HEK293 (cell line): ENCODE measurements around the gene MIF.
"Not testable (repeated sequence)": the region's sequence is repeated elsewhere in the genome, so short reads cannot be mapped to it uniquely, and the experiment has no call there.

Source experiments
- CTCF ChIA-PET: fragments of 350-600 bp; formaldehyde crosslinking; extraction: SDS; loops from one replicate; lab custom pipeline; 2021; ENCODE audit warnings: antibody characterized with exemption; lab: Yijun Ruan, JAX
- POLR2A ChIA-PET: fragments of 300-600 bp; formaldehyde crosslinking; extraction: SDS; loops from one replicate; lab custom pipeline; 2020; ENCODE audit warnings: antibody characterized with exemption, inconsistent platforms; lab: Yijun Ruan, JAX
- H3K27ac ChIP-seq: fragments of 200-500 bp; sonication (Bioruptor generic); 2 replicates; pipeline ENCODE4 v1.5.1; 2014; ENCODE audit warnings: low read depth, low read length, control low read depth, inconsistent platforms; ENCODE audit errors: extremely low read depth
- H3K36me3 ChIP-seq, 2 experiments: fragments of 200-500 bp in 1 of 2; sonication (Bioruptor generic) in 1 of 2; 1 replicate in 1 of 2; 2 replicates in 1 of 2; pipeline ENCODE4 v1.5.1; 2014 to 2017; ENCODE audit warnings: inconsistent platforms in 2 of 2, low read length in 2 of 2; ENCODE audit not compliant: control insufficient read depth in 2 of 2, insufficient read depth in 1 of 2
- H3K4me1 ChIP-seq: fragments of 200-500 bp; sonication (Bioruptor generic); 2 replicates; pipeline ENCODE4 v1.5.1; 2014; ENCODE audit warnings: mild to moderate bottlenecking, low read length, inconsistent platforms; ENCODE audit not compliant: control insufficient read depth, insufficient read depth
- H3K4me3 ChIP-seq: 2 replicates; pipeline ENCODE4 v1.5.1; 2011; ENCODE audit warnings: low read depth, mild to moderate bottlenecking, control low read depth, low read length, moderate library complexity
- H3K9me3 ChIP-seq: fragments of 200-500 bp; sonication (Bioruptor generic); 2 replicates; pipeline ENCODE4 v1.5.1; 2014; ENCODE audit warnings: low read depth, low read length, inconsistent platforms; ENCODE audit not compliant: control insufficient read depth, insufficient read depth
- GFI1B ChIP-seq: fragments of 450-650 bp; formaldehyde crosslinking; IDR thresholded peaks from 2 replicates; pipeline ENCODE4 v1.5.1; 2016; ENCODE audit warnings: missing biosample characterization, missing genetic modification characterization
- SALL2 ChIP-seq: fragments of 450-650 bp; formaldehyde crosslinking; IDR thresholded peaks from 2 replicates; pipeline ENCODE4 v1.5.0; 2017; ENCODE audit warnings: missing biosample characterization, mild to moderate bottlenecking, missing genetic modification characterization, borderline replicate concordance
- SETDB1 ChIP-seq: IDR thresholded peaks from one replicate; pipeline ENCODE4 v1.6.1; 2017; ENCODE audit warnings: mild to moderate bottlenecking, low read length, moderate library complexity, mixed read lengths; ENCODE audit not compliant: insufficient read length
- ZNF169 ChIP-seq: fragments of 450-650 bp; formaldehyde crosslinking; IDR thresholded peaks from 2 replicates; pipeline ENCODE4 v1.5.1; 2016; ENCODE audit warnings: missing biosample characterization, missing genetic modification characterization
- ZNF214 ChIP-seq: fragments of 450-650 bp; formaldehyde crosslinking; IDR thresholded peaks from 2 replicates; pipeline ENCODE4 v1.5.1; 2017; ENCODE audit warnings: missing biosample characterization, mild to moderate bottlenecking, missing genetic modification characterization, borderline replicate concordance
- ZNF23 ChIP-seq: fragments of 450-650 bp; formaldehyde crosslinking; IDR thresholded peaks from 2 replicates; pipeline ENCODE4 v1.5.1; 2016; ENCODE audit warnings: missing biosample characterization, missing genetic modification characterization, borderline replicate concordance
- ZNF302 ChIP-seq: fragments of 450-650 bp; formaldehyde crosslinking; IDR thresholded peaks from 2 replicates; pipeline ENCODE4 v1.5.1; 2016; ENCODE audit warnings: missing biosample characterization, missing genetic modification characterization, low read depth
- ZNF561 ChIP-seq: fragments of 450-650 bp; IDR thresholded peaks from 2 replicates; pipeline ENCODE4 v1.5.1; 2018; ENCODE audit warnings: missing biosample characterization, missing genetic modification characterization, borderline replicate concordance
- ZNF571 ChIP-seq: fragments of 450-650 bp; formaldehyde crosslinking; IDR thresholded peaks from 2 replicates; pipeline ENCODE4 v1.5.0; 2017; ENCODE audit warnings: missing biosample characterization, missing genetic modification characterization
- ZNF621 ChIP-seq: fragments of 450-650 bp; formaldehyde crosslinking; IDR thresholded peaks from 2 replicates; pipeline ENCODE4 v1.5.1; 2017; ENCODE audit warnings: missing biosample characterization, missing genetic modification characterization
- ZNF76 ChIP-seq: fragments of 450-650 bp; formaldehyde crosslinking; IDR thresholded peaks from 2 replicates; pipeline ENCODE4; 2016; ENCODE audit warnings: low read depth, missing biosample characterization, missing genetic modification characterization, borderline replicate concordance
- ZNF776 ChIP-seq: fragments of 450-650 bp; formaldehyde crosslinking; IDR thresholded peaks from 2 replicates; pipeline ENCODE4 v1.5.0; 2017; ENCODE audit warnings: missing biosample characterization, missing genetic modification characterization, borderline replicate concordance
- TF ChIP-seq, protein P1 (sequence below): fragments of 450-650 bp; formaldehyde crosslinking; IDR thresholded peaks from 2 replicates; pipeline ENCODE4 v1.5.1; 2016; ENCODE audit warnings: missing biosample characterization, missing genetic modification characterization
- TF ChIP-seq, protein P2 (sequence below): fragments of 450-650 bp; IDR thresholded peaks from 2 replicates; pipeline ENCODE4 v1.5.1; 2018; ENCODE audit warnings: missing biosample characterization, mild to moderate bottlenecking, missing genetic modification characterization
- TF ChIP-seq, protein P3 (sequence below): fragments of 450-650 bp; formaldehyde crosslinking; IDR thresholded peaks from 2 replicates; pipeline ENCODE4 v1.5.1; 2017; ENCODE audit warnings: missing biosample characterization, missing genetic modification characterization

MIF gene

DNA sequence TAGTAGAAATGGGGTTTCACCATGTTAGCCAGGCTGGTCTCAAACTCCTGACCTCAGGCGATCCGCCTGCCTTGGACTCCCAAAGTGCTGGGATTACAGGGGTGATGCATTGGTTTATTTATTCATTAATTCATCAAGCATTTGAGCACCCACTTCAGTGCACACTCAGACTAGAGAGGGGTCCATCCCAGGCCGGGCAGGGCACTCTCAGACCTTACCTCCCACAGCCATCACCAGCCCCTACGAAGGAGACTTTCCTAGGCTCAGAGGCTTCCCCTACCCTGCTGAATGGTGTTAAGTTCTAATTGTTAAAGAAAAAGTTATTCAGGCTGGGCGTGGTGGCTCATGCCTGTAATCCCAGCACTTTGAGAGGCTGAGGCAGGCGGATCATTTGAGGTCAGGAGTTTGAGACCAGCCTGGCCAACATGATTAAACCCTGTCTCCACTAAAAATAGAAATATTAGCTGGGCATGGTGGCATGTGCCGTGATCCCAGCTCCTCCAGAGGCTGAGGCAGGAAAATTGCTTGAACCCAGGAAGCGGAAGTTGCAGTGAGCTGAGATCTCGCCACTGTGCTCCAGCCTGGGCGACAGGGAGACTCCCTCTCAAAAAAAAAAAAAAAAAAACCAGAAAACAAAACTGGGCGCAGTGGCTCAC lies 29.6 kb upstream of the MIF start:
- peaks cover 8 to 19% of the 10 kb centered on the region in 2 experiments; a peak in 2 of 3 replicates for H3K36me3 ChIP-seq
- ChIA-PET CTCF (interaction anchor here (0.6 to 4.0 kb wide), 5 partner anchors 14 to 38 kb away, joined by 3 to 24 read pairs (median 4); partner anchors contain the start of gene MIF), POLR2A (interaction anchor here (1.4 kb wide), 1 partner anchor 30 kb away, joined by 4 read pairs; the partner anchor contains the start of gene MIF)
- not testable (repeated sequence) for H3K27ac ChIP-seq, H3K4me3 ChIP-seq, H3K9me3 ChIP-seq, H3K4me1 ChIP-seq
- TF ChIP-seq, protein P1, sequence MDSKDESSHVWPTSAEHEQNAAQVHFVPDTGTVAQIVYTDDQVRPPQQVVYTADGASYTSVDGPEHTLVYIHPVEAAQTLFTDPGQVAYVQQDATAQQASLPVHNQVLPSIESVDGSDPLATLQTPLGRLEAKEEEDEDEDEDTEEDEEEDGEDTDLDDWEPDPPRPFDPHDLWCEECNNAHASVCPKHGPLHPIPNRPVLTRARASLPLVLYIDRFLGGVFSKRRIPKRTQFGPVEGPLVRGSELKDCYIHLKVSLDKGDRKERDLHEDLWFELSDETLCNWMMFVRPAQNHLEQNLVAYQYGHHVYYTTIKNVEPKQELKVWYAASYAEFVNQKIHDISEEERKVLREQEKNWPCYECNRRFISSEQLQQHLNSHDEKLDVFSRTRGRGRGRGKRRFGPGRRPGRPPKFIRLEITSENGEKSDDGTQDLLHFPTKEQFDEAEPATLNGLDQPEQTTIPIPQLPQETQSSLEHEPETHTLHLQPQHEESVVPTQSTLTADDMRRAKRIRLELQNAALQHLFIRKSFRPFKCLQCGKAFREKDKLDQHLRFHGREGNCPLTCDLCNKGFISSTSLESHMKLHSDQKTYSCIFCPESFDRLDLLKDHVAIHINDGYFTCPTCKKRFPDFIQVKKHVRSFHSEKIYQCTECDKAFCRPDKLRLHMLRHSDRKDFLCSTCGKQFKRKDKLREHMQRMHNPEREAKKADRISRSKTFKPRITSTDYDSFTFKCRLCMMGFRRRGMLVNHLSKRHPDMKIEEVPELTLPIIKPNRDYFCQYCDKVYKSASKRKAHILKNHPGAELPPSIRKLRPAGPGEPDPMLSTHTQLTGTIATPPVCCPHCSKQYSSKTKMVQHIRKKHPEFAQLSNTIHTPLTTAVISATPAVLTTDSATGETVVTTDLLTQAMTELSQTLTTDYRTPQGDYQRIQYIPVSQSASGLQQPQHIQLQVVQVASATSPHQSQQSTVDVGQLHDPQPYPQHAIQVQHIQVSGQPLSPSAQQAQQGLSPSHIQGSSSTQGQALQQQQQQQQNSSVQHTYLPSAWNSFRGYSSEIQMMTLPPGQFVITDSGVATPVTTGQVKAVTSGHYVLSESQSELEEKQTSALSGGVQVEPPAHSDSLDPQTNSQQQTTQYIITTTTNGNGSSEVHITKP (tag by site-specific recombination): peak; percentile 75

DNA sequence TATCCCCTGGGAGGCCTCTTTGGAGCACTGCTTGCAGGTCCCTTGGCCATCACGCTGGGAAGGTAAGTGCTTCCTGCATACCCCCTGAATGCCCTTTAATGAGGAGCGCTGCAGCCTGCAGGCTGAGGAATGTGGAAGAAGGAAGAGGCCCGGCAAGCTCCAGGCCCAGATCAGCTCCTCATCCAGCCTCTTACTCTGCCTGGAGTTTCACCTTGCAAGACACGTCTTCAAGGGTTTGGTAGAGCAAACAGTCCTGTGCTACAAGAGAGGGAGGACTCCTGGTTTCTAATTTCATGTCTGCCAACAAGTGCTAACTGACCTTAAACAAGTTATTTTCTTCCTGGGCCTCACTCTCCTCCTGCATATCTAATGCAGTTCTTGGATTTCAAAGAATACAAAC lies 25.6 kb upstream of the MIF start:
- POLR2A ChIA-PET: interaction anchor here (1.0 kb wide), 1 partner anchor 26 kb away, joined by 4 read pairs; the partner anchor contains the start of gene MIF
- TF ChIP-seq ZNF561 (no peak), ZNF23 (tag by site-specific recombination) (no peak), ZNF776 (tag by site-specific recombination) (no peak), ZNF571 (no peak), ZNF302 (tag by site-specific recombination) (no peak), GFI1B (tag by site-specific recombination) (no peak), ZNF169 (tag by site-specific recombination) (no peak), SALL2 (tag by site-specific recombination) (no peak), ZNF621 (tag by site-specific recombination) (no peak), ZNF214 (tag by site-specific recombination) (no peak), ZNF76 (tag by site-specific recombination) (no peak), SETDB1 (no peak)
- TF ChIP-seq, protein P2, sequence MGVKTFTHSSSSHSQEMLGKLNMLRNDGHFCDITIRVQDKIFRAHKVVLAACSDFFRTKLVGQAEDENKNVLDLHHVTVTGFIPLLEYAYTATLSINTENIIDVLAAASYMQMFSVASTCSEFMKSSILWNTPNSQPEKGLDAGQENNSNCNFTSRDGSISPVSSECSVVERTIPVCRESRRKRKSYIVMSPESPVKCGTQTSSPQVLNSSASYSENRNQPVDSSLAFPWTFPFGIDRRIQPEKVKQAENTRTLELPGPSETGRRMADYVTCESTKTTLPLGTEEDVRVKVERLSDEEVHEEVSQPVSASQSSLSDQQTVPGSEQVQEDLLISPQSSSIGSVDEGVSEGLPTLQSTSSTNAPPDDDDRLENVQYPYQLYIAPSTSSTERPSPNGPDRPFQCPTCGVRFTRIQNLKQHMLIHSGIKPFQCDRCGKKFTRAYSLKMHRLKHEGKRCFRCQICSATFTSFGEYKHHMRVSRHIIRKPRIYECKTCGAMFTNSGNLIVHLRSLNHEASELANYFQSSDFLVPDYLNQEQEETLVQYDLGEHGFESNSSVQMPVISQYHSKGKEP: no peak
- TF ChIP-seq, protein P3, sequence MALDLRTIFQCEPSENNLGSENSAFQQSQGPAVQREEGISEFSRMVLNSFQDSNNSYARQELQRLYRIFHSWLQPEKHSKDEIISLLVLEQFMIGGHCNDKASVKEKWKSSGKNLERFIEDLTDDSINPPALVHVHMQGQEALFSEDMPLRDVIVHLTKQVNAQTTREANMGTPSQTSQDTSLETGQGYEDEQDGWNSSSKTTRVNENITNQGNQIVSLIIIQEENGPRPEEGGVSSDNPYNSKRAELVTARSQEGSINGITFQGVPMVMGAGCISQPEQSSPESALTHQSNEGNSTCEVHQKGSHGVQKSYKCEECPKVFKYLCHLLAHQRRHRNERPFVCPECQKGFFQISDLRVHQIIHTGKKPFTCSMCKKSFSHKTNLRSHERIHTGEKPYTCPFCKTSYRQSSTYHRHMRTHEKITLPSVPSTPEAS (tag by site-specific recombination): no peak
- H3K4me3 ChIP-seq: no peak overlapping the region
- H3K4me1 ChIP-seq: no peaks in the 10 kb centered on the region
- CTCF ChIA-PET: interaction anchor here (2.4 to 3.5 kb wide), 3 partner anchors 12 to 26 kb away, joined by 9 to 11 read pairs (median 10); partner anchors contain the start of genes MIF and SLC2A11
- H3K27ac ChIP-seq: no peak overlapping the region
- no peaks in the 10 kb centered on the region for H3K9me3 ChIP-seq
- peaks cover 10 to 26% of the 10 kb centered on the region in 2 experiments; a peak in 2 of 3 replicates for H3K36me3 ChIP-seq
